ENCODE measurements around the gene STARD5. TPM values are rescaled to one million over a fixed set of nuclear protein-coding genes. Genes with fewer than 3 reads are reported as not detected.

The STARD5 gene
- total and polyA plus RNA-seq, 2 of the 4 experiments (the other 2 are of a cell fraction) = 5.0 to 22.8 TPM

DNA sequence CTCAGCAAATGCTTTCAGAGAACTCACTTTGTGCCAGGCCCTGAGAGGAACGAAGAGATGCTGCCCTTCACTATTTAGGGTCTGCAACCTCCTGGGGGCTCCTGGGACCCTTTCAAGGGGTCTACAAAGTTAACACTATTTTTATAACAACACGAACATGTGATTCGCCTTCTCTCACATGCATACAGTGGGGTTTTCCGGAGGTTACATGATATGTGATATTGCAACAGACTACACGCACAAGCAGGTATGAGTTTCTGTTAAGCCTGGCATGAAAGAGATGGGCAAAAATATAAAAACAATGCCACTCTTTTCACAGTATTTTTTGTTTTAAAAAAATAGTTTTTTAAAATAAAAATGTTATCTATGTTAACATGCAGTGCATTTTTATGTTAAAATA lies 10.3 kb downstream of the STARD5 start:
- H2BK5ac ChIP-seq (ENCODE audit: low read depth, low read length, poor library complexity, severe bottlenecking) = peak overlapping the region; percentile 16
- peak overlapping the region; percentile 55; the same call in 1 of the 2 replicates for H4K91ac ChIP-seq (ENCODE audit: insufficient read depth, low read depth, low read length)
- H3K27ac ChIP-seq (ENCODE audit: insufficient read depth, low read length) = peak overlapping the region; percentile 28
- H3K9me1 ChIP-seq (ENCODE audit: insufficient read depth, low read length) = peaks cover 31% of the 10 kb centered on the region
- H2BK120ac ChIP-seq (ENCODE audit: low read depth, low read length) = peak overlapping the region; percentile 57
- H2BK15ac ChIP-seq (ENCODE audit: low read depth, low read length) = peak overlapping the region; percentile 64; the same call in 1 of the 3 replicates
- DNase-seq (peak; percentile 36), ATAC-seq (ENCODE audit: low read depth) (no peak)
- H2AK9ac ChIP-seq (replicated peaks; ENCODE audit: low read depth, low read length, poor library complexity) = no peak overlapping the region
- H3K9me3 ChIP-seq (ENCODE audit: control insufficient read depth, insufficient read depth, low read length) = no peaks in the 10 kb centered on the region
- no peaks in the 10 kb centered on the region for H4K20me1 ChIP-seq (ENCODE audit: insufficient read depth, low read length)
- no peak overlapping the region for H4K5ac ChIP-seq (ENCODE audit: low read depth, low read length)
- no peak overlapping the region for H3K4me3 ChIP-seq (ENCODE audit: insufficient read depth, low read depth, low read length)
- peak overlapping the region; percentile 88 for H2BK20ac ChIP-seq (ENCODE audit: low read depth, low read length)
- H2AK5ac ChIP-seq (ENCODE audit: low read depth, low read length) = peak overlapping the region; percentile 91
- peaks cover 47% of the 10 kb centered on the region for H3K36me3 ChIP-seq (ENCODE audit: control insufficient read depth, insufficient read depth, low read length)
- H3K79me1 ChIP-seq (ENCODE audit: low read depth in 1 of 2, low read length in 2 of 2) = 0 out of 4 replicates have a peak, but pooled peaks cover 0 to 11% of the 10 kb centered on the region in 2 experiments
- H4K8ac ChIP-seq (ENCODE audit: low read depth in 2 of 2, low read length in 2 of 2) = peak overlapping the region in 1 of 2 experiments; percentile 59; a peak in 2 of 4 replicates
- H3K18ac ChIP-seq (ENCODE audit: low read depth, low read length) = no peak overlapping the region
- H3K23ac ChIP-seq (ENCODE audit: low read depth, low read length) = no peak overlapping the region
- BruUV-seq (replicated peaks) = no TSS peak
- no peak overlapping the region for H3K56ac ChIP-seq (ENCODE audit: extremely low read depth, insufficient read depth, low read length)
- TF ChIP-seq MAFK (IDR thresholded peaks at IDR 0.05; ENCODE audit: low read depth, low read length) = no peak
- TF ChIP-seq BHLHE40 (IDR thresholded peaks at IDR 0.05; ENCODE audit: low read depth, low read length) = no peak
- TF ChIP-seq CEBPB (IDR thresholded peaks at IDR 0.05; ENCODE audit: low read depth, low read length) = 0 out of 2 replicates have a peak, but pooled peaks have one; percentile 27
- POLR2A ChIA-PET (ENCODE audit: unreplicated experiment) = no interaction called here
- no peaks in the 10 kb centered on the region for H3K27me3 ChIP-seq (ENCODE audit: control insufficient read depth, insufficient read depth, low read length)
- H3K4me1 ChIP-seq (ENCODE audit: control insufficient read depth, insufficient read depth, low read length) = peaks cover 19% of the 10 kb centered on the region
- in situ Hi-C loops (cut with MboI; ENCODE audit: low sequenced_read_pairs) = no loop called here
- H3K4me2 ChIP-seq (ENCODE audit: low read depth, low read length) = no peak overlapping the region
- CTCF ChIA-PET = interaction anchor here (1.1 kb wide), 1 partner anchor 48 kb away, joined by 3 read pairs; no protein-coding TSS in a partner anchor
- peak overlapping the region; percentile 76 for H3K4ac ChIP-seq (ENCODE audit: low read depth, low read length)
- peak overlapping the region; percentile 80 for H2AFZ ChIP-seq (replicated peaks; ENCODE audit: low read length, poor library complexity)
- H3K9ac ChIP-seq (ENCODE audit: low read depth, low read length) = no peak overlapping the region
- no CpG with 5 or more reads among the region's 5 CpGs for WGBS, 2 experiments (ENCODE audit: extremely low coverage in 2 of 2, insufficient read length in 1 of 2)
- intact Hi-C loops (cut with micrococcal nuclease) = no loop called here
- dilution Hi-C loops (cut with HindIII; ENCODE audit: low sequenced_read_pairs, unreplicated experiment) = no loop called here
- peak overlapping the region; percentile 7 for H3K14ac ChIP-seq (replicated peaks; ENCODE audit: low read depth, low read length)

Measured in IMR-90 (cell line).